Stimulated activated naive CD4-positive, alpha-beta T cell treated with Interleukin-2 at 50 U/mL for 16 hours (primary cell): Measurements from ENCODE around the gene HIPK3.
"Not testable (repeated sequence)": the region's sequence is repeated elsewhere in the genome, so short reads cannot be mapped to it uniquely, and the experiment has no call there.

Experiments
- DNase-seq: peaks from one replicate; lab custom pipeline; 2025; lab: John Stamatoyannopoulos, UW

Gene HIPK3

DNA sequence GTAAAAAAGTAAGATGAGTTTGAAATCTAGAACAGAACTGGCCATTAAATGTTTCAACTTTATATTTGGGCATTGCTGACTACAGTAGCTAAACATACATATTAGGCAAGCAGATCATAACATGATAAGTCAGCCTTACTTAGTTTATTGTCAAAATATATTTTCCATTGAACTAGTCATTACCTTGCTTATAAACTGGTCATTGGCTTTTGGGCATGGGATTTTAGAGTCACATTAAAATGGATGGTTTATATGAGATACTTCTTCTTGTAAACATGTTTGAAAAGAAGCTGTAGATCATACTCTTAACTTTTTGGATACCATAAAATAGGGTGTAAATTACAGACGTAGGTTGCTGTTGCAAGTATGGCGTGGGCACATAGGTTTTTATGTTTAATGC, 2.7 kb downstream of the HIPK3 start:
- no peak for DNase-seq

DNA sequence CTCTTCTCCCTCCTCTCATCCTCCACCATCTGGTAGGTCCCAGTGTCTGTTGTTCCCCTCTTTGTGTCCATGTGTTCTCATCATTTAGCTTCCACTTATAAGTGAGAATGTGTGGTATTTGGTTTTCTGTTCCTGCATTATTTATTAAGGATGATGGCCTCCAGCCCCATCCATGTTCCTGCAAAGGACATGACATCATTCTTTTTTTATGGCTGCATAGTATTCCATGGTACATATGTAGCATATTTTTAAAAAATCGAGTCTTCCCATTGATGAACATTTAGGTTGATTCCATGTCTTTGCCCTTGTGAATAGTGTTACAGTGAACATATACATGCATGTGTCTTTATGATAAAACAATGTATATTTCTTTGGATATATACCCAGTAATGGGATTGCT, 4.2 kb downstream of the HIPK3 start:
- DNase-seq: not testable (repeated sequence)

- no peak for DNase-seq
These were observed 4.9 kb downstream of the HIPK3 start for GRCh38 chr11:33262011-33262645.

GRCh38 chr11:33263549-33263948, 6.4 kb downstream of the HIPK3 start:
- no peak for DNase-seq

DNA sequence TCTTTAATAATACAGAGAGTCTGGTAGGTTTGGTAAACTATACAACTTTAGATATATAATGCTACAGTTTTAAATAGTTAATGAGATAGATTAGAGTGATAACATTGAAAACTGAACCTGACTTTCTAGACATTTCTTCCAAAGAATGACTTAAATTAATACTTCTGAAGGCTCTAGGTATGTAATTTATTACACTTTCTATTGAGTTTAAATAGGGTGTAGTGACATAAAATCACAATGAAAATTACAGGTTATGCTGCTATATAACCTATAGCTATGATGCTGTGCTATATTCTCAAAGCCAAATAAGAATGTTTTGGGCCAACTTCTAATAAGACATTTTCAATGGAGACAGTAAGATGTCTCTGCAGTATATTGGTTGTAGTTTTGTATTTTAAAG, 7.7 kb downstream of the HIPK3 start:
- no peak for DNase-seq

DNA sequence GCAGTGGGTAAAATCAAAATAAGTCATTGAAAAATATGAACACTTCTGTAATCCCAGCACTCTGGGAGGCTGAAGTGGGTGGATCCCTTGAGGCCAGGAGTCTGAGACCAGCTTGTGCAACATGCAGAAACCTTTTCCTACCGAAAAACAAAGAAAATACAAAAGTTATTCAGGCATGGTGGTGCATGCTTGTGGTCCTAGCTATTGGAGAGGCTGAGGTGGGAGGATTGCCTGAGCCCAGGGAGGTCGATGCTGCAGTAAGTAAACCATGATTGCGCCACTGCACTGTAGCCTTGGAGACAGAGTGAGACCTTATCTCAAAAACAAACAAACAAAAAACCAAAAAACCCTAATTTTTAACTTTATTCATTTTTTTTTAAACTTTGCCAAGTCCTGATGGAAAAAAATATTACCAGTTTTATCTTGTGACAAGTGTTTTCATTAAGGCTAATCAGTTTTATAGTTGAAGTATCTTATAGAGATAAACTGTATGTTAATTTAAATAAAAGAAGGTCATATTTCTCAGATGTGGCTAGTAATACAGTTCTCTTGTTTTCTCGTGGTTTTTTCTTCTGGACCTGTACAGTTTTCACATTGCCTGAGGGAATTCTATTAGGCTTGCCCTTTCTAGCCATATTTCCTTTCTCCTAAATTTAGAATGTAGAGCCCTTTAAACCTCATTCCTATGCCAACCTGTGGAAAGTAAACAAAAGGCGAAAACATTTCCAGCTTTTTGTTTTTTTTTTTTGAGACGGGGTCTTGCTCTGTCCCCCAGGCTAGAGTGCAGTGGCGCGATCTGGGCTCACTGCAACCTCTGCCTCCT, 9.4 kb downstream of the HIPK3 start:
- no peak for DNase-seq

GRCh38 chr11:33268945-33269540, 11.9 kb downstream of the HIPK3 start:
- DNase-seq: no peak

DNA sequence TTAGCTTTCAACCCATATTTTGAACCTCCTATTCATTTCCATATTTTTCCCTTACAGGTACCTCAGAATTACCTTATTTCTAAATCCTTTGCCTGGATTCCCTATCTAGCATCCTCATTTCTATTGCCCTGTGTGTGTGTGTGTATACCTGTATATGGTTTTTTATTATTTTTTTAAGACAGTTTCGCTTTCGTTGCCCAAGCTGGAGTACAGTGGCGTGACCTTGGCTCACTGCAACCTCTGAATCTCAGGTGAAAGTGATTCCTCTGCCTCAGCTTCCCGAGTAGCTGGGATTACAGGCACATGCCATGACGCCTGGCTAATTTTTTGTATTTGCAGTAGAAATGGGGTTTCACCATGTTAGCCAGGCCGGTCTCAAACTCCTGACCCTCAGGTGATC, 12.6 kb downstream of the HIPK3 start:
- DNase-seq: no peak

- DNase-seq: no peak
These were observed 13.9 kb downstream of the HIPK3 start for GRCh38 chr11:33271059-33271458.

GRCh38 chr11:33272338-33273107, 15.3 kb downstream of the HIPK3 start:
- no peak for DNase-seq

DNA sequence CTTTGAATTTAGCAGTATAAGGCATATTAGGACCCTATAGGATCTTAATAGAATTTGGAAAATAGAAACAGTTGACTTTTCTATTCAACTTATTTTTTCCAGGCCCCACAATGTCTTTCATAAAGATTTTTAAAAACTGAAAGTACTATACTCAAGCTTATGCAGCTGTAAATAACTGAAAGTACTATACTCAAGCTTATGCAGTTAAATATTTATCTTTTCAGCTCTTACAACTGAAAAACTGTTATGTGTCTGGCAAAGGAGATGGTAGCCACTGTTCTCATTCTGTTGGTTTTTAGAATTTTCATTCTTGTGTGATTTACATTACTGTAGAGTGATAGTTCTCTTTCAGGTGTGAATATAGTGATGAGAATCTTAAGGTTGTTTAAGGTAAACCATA, 16.5 kb downstream of the HIPK3 start:
- DNase-seq: no peak

- DNase-seq: no peak
These were observed 23.2 kb downstream of the HIPK3 start for GRCh38 chr11:33280411-33280810.

- DNase-seq: no peak
These were observed 24.6 kb downstream of the HIPK3 start for GRCh38 chr11:33281758-33282157.

- no peak for DNase-seq
These were observed 27.6 kb downstream of the HIPK3 start for GRCh38 chr11:33284818-33285217.

GRCh38 chr11:33290319-33290718, 33.1 kb downstream of the HIPK3 start:
- DNase-seq: no peak

DNA sequence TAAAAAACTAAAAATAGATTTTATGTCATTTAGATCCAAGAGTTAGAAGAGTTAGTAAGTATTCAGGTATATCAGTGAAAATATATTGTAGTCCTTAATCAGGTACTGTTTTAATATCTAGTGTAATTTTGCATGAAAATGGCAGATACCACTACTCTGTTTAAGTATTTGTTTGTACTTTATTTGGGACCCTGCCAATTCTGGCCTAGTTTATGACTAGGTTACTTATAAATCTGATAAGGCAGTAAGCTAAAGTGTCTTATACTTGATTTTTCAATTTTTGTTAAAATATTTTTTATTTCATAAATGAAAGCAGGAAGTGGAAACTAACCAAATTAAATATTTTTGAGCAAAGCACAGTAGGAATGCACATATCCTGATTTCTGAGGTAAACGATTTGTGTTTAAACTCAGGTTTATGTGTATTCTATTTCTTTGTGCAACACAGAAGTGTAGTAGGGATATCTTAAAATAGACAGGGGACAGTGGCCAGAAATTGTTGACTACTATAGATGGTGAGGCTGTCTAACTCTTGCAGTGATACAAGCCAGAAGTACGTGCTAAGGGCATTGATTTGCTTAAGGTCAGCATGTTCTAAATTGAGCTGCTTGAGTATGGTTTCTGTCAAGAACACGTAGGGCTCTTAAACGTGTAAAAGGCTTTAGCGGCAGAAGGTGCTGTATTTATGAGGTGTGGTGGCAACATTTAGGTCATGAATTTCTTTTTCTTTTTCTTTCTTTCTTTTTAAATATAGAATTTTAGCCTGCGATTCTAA, 34.0 kb downstream of the HIPK3 start:
- DNase-seq: no peak

DNA sequence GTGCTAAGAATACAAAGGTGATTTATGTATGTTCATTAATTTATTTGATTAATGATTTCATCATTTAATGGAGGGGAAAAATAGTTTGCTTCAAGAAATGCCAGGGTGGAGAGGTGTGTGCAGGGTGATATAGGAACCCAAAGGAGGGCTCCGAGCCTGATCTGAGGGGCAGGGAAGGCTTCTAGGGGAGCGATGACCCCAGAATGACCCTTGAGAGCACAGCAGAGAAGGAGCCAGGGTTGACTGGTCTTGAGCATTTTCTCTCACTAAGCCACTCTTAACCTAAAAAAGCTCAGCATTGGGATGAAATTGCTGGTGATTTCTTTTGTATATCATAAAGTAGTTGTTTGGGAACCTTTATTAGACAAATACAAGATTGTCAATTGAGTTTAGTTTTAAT, 35.1 kb downstream of the HIPK3 start:
- DNase-seq: no peak

GRCh38 chr11:33294224-33294623, 37.0 kb downstream of the HIPK3 start:
- no peak for DNase-seq

- no peak for DNase-seq
These were observed 37.6 kb downstream of the HIPK3 start for GRCh38 chr11:33294797-33295196.

DNA sequence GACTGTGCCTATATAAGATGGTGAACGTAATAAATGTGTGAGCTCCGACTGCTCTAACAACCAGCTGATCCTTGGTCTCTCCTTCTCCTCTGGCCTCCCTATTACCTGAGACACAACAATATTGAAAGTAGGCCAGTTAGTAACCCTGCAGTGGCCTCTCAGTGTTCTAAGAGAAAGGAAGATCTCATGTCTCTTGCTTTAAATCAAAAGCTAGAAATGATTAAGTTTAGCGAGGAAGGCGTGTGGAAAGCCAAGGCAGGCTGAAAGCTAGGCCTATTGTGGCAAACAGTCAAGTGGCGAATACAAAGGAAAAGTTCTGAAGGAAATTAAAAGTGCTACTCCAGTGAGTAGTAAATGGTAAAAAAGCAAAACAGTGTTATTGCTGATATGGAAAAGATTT, 39.5 kb downstream of the HIPK3 start:
- no peak for DNase-seq

DNA sequence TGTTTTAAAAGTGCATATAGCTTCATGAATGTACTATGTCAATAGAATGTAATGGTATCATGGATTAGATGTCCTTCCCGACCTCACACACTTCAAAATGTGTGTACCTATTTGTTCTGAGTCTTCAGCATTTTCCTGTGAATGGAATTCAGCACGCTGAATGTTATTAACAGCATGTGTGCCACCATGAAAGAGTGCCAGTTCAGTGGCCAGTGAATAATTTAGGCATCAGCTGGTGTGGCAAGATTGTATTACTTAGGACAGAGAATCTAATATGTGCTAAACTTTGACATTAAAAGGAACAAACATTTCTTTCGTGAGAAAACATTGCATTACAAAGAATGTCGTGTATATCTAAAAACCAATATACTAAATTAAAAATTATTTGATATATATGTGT, 46.4 kb downstream of the HIPK3 start:
- no peak for DNase-seq

- DNase-seq: not testable (repeated sequence)
These were observed 49.6 kb downstream of the HIPK3 start for GRCh38 chr11:33306821-33307220.
